ENCODE measurements around the gene CYB5R4.

- TF ChIP-seq POLR2A (IDR thresholded peaks at IDR 0.05) = no peak
- TF ChIP-seq POLR2AphosphoS5 (IDR thresholded peaks at IDR 0.05) = no peak
These were observed 5.4 kb upstream of the CYB5R4 start for GRCh38 chr6:83854001-83854501.
